ENCODE data around the gene CDC20B. TPM values are rescaled to one million over a fixed set of nuclear protein-coding genes. Genes with fewer than 3 reads are reported as not detected.
"Not testable (repeated sequence)": the region's sequence is repeated elsewhere in the genome, so short reads cannot be mapped to it uniquely, and the experiment has no call there.

The CDC20B gene
- total RNA-seq, 1 experiment from 2014 or later, result 0.08 TPM

GRCh38 chr5:55096861-55097260, 76.1 kb downstream of the CDC20B start:
- Histone ChIP-seq H3K36me3 (ENCODE audit: control insufficient read depth, insufficient read depth, low read length) (no peaks in the 10 kb centered on the region), H3K4me3 (ENCODE audit: low read depth in 2 of 2, low read length in 2 of 2) (no peak overlapping the region), H3K27me3 (ENCODE audit: control insufficient read depth, insufficient read depth, low read length) (no peaks in the 10 kb centered on the region), H3K27ac (ENCODE audit: low read length) (no peak overlapping the region), H3K4me1 (ENCODE audit: control insufficient read depth, insufficient read depth, low read length) (no peaks in the 10 kb centered on the region), H3K9me3 (ENCODE audit: control insufficient read depth, insufficient read depth, low read depth, low read length) (no peaks in the 10 kb centered on the region)
- ChIA-PET CTCF (no interaction called here), POLR2A (no interaction called here)
- ATAC-seq, result no peak
- no TSS peak for BruUV-seq (replicated peaks)
- intact Hi-C loops (cut with micrococcal nuclease; ENCODE audit: unreplicated experiment) (no loop called here), in situ Hi-C loops (cut with HindIII; ENCODE audit: low pct_unique_long_range_greater_than_20kb, low sequenced_read_pairs) (no loop called here)
- TF ChIP-seq REST (IDR thresholded peaks at IDR 0.05; ENCODE audit: insufficient read depth in 1 of 2, low read depth in 2 of 2, low read length in 1 of 2) (no peak), TCF7L2 (IDR thresholded peaks at IDR 0.05; ENCODE audit: low read depth, low read length) (no peak), SIN3A (IDR thresholded peaks at IDR 0.05; ENCODE audit: borderline replicate concordance, insufficient read depth, low read depth, low read length) (no peak), CTCF (IDR thresholded peaks at IDR 0.05) (no peak), POLR2AphosphoS5 (IDR thresholded peaks at IDR 0.05; ENCODE audit: low read depth, low read length) (no peak)
- no peak for DNase-seq (ENCODE audit: low read depth, low spot score)

GRCh38 chr5:55096182-55096581, 76.8 kb downstream of the CDC20B start:
- H3K4me1 ChIP-seq (ENCODE audit: control insufficient read depth, insufficient read depth, low read length), result no peaks in the 10 kb centered on the region
- intact Hi-C loops (cut with micrococcal nuclease; ENCODE audit: unreplicated experiment) (no loop called here), in situ Hi-C loops (cut with HindIII; ENCODE audit: low pct_unique_long_range_greater_than_20kb, low sequenced_read_pairs) (no loop called here)
- H3K9me3 ChIP-seq (ENCODE audit: control insufficient read depth, insufficient read depth, low read depth, low read length), result no peaks in the 10 kb centered on the region
- TF ChIP-seq TCF7L2 (IDR thresholded peaks at IDR 0.05; ENCODE audit: low read depth, low read length) (no peak), CTCF (IDR thresholded peaks at IDR 0.05) (no peak)
- H3K36me3 ChIP-seq (ENCODE audit: control insufficient read depth, insufficient read depth, low read length), result no peaks in the 10 kb centered on the region
- BruUV-seq (replicated peaks), result no TSS peak
- H3K27ac ChIP-seq (ENCODE audit: low read length), result no peak overlapping the region
- H3K4me3 ChIP-seq (ENCODE audit: low read depth in 2 of 2, low read length in 2 of 2), result no peak overlapping the region
- ChIA-PET POLR2A (no interaction called here), CTCF (no interaction called here)
- peaks cover 4% of the 10 kb centered on the region; the same call in 1 of the 2 replicates for H3K27me3 ChIP-seq (ENCODE audit: control insufficient read depth, insufficient read depth, low read length)
- DNase-seq (ENCODE audit: low read depth, low spot score) (no peak), ATAC-seq (no peak)

- in situ Hi-C loops (cut with HindIII; ENCODE audit: low pct_unique_long_range_greater_than_20kb, low sequenced_read_pairs); ATAC-seq: not testable (repeated sequence)
Observed at GRCh38 chr5:55091011-55091410, 82.0 kb downstream of the CDC20B start.

GRCh38 chr5:55089301-55089700, 83.7 kb downstream of the CDC20B start:
- ATAC-seq; BruUV-seq (replicated peaks); H3K9me3 ChIP-seq (ENCODE audit: control insufficient read depth, insufficient read depth, low read depth, low read length); intact Hi-C loops (cut with micrococcal nuclease; ENCODE audit: unreplicated experiment); H3K4me3 ChIP-seq (ENCODE audit: low read depth in 2 of 2, low read length in 2 of 2); CTCF ChIA-PET; POLR2A ChIA-PET; in situ Hi-C loops (cut with HindIII; ENCODE audit: low pct_unique_long_range_greater_than_20kb, low sequenced_read_pairs); H3K27me3 ChIP-seq (ENCODE audit: control insufficient read depth, insufficient read depth, low read length); H3K4me1 ChIP-seq (ENCODE audit: control insufficient read depth, insufficient read depth, low read length); DNase-seq (ENCODE audit: low read depth, low spot score); H3K27ac ChIP-seq (ENCODE audit: low read length); H3K36me3 ChIP-seq (ENCODE audit: control insufficient read depth, insufficient read depth, low read length): not testable (repeated sequence)

More at GRCh38 chr5:55091011-55091410, 82.0 kb downstream of the CDC20B start:
- POLR2A ChIA-PET; intact Hi-C loops (cut with micrococcal nuclease; ENCODE audit: unreplicated experiment); H3K4me1 ChIP-seq (ENCODE audit: control insufficient read depth, insufficient read depth, low read length); CTCF ChIA-PET; H3K9me3 ChIP-seq (ENCODE audit: control insufficient read depth, insufficient read depth, low read depth, low read length); H3K36me3 ChIP-seq (ENCODE audit: control insufficient read depth, insufficient read depth, low read length); BruUV-seq (replicated peaks); DNase-seq (ENCODE audit: low read depth, low spot score); H3K27ac ChIP-seq (ENCODE audit: low read length); H3K4me3 ChIP-seq (ENCODE audit: low read depth in 2 of 2, low read length in 2 of 2); H3K27me3 ChIP-seq (ENCODE audit: control insufficient read depth, insufficient read depth, low read length): not testable (repeated sequence)
